Measurements from ENCODE around the gene TERC.

TERC gene

DNA sequence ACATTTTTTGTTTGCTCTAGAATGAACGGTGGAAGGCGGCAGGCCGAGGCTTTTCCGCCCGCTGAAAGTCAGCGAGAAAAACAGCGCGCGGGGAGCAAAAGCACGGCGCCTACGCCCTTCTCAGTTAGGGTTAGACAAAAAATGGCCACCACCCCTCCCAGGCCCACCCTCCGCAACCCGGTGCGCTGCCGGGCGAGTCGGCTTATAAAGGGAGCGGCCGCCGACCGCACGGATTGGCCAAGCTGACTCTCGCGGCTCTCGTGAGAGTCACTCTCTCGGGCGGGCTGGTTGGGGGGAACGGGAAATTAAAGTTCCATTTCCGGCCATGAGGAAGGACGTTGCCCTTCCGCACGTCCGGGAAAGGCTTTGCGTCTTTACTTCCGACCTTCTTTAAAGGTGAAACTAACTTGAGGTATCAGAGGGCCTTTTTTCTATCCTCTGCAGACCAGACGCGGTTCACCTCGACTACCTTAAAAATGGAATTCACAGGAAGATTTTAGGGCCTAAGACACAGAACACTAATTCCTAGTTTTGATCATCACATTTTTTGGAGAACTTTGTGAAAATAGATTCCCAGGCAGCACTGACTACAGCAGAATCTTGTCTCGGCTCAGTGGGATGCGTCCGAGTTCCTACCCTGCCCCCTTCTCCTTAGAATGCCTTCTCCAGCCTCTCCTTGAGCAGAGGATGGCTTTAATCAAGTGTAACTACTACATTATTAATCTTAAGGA, at the start of gene TERC:
Gene TERC (minus strand): TSS at position 179 of the 731 bp plus-strand sequence.
- peak; percentile 96 for DNase-seq

DNA sequence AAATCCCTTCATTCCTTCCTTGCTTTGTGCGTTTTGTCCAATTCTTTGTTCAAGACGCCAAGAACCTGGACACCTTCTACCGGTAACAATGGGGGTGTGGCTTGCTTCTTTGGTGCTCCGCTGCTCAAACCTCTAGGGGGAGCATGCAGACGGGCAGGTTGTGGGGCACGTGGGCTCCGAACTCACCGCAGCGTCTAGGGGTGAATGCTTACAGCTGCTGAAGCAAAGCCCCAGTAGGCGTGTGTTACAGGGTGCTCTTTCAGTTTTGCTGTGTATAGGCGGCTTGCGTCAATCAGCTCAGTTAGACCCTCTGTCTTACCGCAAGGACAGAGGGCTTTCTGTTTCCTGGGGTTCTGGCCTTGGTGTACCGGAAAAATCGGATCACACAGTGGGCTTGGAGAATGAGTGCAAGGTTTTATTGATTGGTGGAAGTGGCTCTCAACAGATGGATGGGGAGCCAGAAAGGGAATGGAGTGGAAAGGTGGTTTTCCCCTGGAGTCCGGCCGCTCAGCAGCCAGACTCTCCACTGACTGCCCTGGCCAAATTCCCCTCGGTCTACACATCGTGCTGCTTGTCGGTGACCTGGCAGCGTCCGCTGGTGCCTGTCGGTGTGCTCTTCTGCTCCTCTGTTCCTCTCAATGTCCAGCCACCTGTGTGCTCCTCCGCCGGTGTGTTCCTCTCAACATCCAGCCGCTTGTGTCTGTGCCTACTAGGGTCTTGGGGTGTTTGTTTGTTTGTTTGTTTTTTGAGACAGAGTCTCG, 49.1 kb upstream of the TERC start:
- DNase-seq = peak; percentile 90

DNA sequence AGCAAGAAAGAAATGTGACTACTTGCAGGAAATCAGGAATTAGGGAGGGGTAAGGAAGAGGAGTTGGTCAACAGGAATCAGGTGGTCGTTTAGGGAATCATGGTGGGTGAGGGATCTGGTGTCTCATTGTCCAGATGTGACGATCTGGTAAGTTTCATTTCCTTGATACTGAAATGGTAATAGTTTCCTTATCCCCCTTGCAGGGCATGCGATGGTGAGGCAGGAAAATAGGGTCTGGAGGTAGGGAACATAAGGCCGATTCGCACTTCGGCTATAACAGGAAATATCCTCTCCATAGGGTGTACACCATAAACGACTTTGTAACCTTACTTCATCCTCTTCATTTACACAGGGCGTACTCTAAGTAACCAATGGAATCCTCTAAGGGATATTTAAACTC, 48.4 kb upstream of the TERC start:
- DNase-seq = peak; percentile 28

DNA sequence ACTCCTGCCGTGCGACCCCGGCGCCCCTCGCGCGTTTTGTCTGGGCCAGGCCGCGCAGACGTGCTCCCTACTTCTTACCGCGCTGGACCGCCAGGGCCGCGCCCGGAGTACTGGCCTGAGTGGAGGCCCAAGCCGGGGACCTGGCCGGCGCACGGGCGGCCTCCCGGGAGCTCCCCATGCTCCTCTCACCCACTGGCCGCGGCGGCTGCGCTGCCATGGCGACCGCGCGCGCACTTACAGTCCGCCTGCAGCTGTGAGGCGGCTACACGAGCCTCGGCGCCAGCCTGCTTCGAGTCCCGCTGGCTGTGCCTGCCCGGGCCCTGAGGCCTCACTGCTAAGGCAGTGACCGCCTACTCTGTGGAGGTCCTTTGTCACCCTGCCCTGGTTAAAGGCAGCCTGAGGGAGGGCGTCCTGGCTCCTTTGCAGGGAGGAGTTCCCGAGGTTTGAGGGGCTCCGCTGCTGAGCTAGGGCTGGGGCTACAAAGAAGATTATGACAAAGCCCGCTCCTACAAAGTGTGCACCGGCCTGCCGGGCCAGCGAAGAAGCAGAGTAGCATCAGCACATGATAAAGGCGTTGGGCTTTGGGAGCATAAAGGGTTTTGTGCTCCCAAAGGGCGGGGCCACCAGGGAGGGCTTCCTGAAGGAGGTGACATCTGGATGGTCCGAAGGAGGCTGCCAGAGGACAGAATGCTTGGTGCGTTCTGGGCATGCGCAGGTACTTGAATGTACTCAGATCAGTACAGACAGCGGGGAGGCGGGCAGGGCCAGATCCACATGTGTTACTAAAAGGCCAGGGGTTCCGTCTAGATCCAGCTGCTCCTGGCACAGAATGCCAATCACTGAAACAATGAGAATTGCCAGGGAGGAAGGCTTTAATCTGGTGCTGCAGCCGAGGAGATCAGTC, 47.7 kb upstream of the TERC start, which contains the start of the genes LRRC34 and LRRIQ4:
Gene LRRC34 (minus strand): TSS at position 573 of the 904 bp plus-strand sequence. CDS start 356 bp downstream, at position 217.
Gene LRRIQ4 (plus strand): TSS at position 539 of the 904 bp plus-strand sequence. CDS start 9,052 bp downstream, outside the sequence.
- DNase-seq = peak; percentile 94

DNA sequence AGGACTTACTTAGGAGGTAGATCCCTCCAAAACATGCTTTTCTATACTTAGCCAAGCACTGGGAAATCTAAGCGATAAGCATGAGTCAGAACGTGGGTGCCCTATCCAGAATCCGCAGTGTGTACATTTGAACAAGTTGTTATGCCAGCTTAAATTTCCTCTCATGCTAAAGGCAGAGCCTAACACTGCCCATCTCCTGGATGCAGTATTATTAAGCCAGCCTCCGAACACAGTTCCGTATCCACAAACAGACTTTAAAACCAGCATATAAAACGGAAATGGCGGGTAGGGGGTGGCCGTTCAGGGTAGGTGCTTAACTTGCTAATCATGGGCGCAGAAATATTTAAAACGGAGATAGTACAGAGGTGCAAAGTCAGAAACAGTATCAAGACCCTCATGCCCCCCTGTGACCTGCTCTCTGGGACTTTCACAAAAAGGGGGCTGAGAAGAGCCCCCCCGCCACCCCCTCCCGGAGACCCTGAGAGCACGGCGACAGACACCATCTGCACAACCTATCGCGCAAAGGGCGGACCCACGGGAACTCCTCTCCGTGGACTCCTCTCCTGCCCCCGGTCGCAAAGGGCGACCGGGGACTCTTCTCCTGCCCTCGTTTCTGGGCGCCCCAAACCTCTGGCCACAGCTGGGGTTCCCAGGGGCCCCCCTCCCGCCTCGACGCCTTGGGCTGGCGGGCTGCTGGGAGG, 46.9 kb upstream of the TERC start:
- DNase-seq = peak; percentile 77

DNA sequence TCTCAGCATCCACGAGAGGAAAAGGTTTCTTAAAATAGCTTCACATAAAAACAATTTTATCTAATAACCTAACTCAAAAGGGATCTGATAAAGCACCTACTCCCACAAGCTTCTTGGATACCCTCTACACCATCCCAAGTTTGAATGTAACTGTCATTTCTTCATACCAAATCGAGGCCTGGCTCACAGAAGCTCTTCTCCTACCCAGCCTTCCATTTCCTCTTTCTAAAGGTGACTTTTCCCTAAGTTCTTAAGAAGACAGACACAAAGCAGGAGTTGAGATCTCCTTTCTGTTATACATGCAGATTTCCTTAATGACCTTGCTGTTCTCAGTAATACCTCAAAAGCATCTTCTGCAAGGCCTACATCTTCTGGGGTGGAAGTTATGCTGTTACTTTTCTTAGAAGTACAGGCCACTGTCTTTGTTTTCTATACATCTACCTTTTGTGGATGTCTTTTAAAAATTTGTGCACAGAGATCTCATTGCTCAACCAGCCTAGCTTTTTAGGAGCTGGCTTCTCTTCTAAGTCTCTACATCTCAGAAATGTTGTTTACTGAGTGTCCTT, 44.5 kb upstream of the TERC start:
- no peak for DNase-seq

GRCh38 chr3:169804681-169805080, 39.8 kb upstream of the TERC start:
- no peak for DNase-seq

DNA sequence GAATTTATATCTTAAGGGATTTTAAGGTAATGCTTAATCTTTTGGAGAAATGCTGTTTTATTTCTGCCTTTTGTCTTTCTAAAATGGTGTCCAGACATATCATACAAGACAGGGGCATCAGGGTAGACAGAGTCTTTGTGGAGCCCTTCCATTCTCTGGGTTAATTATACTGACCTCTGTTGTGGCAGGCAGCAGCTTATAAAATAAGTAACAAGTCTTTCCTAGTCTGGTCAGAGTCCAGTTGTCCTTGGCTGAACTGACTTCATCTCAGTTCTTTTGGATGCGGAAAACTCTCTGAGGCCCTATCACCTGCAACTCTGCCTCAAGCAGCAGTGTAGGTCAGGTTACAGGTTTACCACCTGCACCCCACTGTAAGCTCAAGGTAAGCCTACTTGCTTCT, 27.5 kb upstream of the TERC start:
- DNase-seq = no peak

- no peak for DNase-seq
Observed at GRCh38 chr3:169790687-169791429, 26.0 kb upstream of the TERC start.

GRCh38 chr3:169790219-169790618, 25.4 kb upstream of the TERC start:
- DNase-seq = no peak

DNA sequence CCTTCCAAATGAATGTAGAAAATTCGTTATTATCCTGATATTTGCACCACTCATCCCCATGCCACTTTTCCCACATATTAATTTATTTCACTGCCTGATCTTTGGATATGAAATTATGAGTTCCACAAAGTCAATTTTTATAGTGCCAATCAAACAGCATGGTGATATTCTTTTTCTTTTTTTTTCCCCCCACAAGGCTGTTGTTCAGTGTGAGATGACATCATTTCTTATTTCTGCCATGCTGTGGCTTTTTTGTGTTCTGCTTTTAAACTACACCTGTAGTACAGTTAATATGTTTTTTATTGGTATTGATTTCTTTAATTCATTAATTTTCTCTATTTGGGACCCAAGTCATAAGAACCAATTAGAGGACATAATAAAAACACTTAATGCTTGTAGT, 22.9 kb upstream of the TERC start:
- no peak for DNase-seq

GRCh38 chr3:169787120-169787519, 22.3 kb upstream of the TERC start:
- no peak for DNase-seq

DNA sequence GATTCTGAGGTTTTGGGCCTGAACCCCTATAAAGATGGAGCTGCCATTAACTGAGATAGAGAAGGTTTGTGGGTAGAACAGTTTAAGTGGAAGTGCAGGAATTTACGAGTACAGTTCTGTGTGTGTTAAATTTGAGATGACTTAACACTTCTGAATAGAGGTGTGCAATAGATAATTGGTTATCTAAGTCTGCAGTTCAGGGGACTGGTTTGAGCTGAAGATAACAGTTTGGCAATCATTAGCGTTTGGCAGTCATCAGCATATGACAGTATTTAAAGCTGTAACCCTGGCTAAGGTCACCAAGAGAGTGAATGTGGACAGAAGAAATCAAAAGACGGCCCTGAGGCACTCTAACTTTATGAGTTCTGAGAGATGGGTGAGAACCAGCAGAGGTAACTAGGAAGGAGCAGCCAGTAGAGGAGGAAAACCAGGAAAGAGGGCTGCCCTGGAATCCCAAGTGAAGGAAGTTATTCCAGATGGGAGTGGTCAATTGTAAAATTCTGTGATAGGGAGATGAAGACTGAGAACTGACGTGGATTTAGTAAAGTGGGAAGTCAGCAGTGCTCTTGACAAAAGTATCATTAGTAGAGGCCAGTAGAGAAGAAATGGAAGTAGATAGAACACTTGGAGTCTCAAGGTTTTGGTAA, 16.5 kb upstream of the TERC start:
- peak; percentile 81 for DNase-seq

DNA sequence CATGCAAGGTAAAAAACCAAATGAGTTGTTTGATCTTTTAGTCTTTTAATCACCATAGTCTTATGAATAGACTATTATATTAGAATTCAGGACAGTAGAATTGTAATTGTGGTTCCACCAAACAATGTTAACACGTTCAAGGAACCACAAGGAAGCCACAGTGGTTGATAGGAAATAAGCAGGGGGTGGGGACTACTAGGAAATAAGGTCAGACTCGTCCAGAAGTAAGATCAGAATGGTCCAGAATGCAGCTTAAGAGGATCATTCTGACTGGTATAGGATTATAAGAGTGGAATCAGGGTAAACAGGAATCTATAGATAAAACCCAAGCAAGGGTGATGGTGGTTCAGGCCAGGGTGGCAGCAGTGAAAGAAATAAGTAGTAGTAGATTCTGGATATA, 15.9 kb upstream of the TERC start:
- DNase-seq = peak; percentile 49

DNA sequence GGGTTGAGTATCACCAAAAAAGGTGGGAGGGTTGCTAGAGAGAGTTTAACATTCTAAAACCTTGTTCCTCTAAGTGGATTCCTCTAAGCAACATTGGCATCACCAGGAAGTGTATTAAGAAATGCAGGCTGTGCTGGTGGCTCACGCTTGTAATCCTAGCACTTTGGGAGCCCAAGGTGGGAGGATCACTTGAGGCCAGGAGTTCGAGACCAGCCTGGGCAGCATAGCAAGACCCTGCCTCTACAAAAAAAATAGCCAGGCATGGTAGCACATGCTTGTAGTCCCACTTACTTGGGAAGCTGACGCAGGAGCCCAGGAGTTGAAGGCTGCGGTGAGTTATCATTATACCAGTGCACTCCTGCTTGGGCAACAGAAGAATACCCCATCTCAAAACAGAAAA, 13.0 kb upstream of the TERC start:
- no peak for DNase-seq

DNA sequence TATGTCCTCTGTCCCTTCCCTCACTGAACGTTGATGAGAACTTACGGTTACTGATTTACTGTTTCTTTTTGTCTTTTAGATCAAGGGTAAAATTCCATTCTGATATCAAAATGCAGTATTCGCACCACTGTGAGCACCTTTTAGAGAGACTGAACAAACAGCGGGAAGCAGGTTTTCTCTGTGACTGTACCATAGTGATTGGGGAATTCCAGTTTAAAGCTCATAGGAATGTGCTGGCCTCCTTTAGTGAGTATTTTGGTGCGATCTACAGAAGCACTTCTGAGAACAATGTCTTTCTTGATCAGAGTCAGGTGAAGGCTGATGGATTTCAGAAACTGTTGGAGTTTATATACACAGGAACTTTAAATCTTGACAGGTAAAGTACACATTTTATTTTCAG, 9.3 kb upstream of the TERC start:
- no peak for DNase-seq

DNA sequence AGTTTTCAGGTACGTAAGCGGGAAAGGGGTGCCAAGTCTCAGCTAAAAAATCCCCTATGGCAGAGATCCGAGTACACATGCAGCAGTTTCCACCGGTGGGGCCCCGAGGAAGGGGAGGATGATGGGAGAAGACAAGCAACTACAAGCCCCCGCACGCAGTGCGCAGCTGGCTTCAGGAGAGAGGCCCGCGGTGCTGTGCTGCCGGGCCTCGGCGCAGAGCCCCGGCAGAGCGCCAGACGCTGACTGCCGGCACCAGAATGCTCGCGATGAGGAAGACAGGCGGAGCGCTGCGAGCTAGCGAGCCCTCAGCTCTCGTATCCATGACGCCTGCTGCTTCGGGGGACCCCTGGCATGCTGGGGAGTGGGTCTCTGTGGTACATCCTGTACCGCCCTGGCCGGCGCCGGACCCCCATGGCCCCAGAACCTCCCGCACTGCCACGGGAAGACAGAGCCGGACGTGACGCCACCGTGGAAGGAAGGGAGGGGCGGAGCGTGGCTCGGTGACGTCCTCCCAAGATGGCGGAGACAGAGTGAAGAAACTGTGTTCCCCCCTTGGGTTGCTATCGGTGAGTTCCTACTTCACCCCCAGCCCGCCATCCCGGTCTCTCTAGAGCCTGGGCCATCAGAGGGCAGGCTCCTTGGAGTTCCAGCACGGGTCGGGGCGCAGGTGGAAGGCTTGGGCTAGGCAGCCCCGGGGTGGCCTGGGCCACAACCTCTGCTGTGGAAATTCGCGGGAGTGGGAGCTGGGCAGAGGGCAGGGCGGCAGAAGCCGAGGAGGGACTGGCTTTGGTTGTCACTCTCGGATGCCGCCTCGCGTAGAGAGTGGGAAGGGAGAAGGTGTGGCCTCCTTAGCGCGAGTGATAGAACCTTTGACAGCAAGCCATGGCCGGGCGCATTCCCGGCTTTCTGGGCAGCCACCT, 8.3 kb upstream of the TERC start, which contains the start of gene MYNN:
Gene MYNN (plus strand): TSS at position 500 of the 920 bp plus-strand sequence. CDS start 900 bp downstream, outside the sequence.
- peak; percentile 96 for DNase-seq

DNA sequence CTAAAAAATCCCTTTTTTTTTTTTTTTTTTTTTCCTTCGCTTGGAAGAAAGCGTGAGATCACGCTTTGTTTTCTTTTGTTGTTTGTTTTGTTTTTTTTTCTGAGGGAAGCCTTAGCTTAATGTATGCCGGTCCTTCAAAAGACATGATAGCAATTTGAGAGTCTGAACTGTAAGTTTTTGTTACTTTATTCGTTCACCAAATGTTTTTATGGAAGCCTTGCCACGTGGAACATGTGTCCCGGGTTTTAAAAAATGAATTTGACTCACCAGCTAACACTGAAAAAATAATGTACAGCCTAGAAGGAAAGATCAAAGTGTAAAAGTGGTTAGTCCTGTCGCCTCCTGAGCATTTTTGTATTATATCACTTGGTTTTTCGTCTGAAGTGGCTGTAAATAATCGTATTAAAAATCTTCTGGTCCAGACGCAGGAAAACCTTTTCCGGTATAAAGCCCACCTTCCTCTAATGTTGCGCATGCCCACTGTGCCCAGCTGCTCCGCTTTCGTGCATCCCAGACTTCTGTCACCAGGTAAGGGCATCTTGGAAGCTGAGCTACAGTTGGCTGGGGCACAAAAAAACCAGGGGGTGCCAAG, 7.5 kb upstream of the TERC start:
- peak; percentile 89 for DNase-seq

Data from hematopoietic multipotent progenitor cell treated with erythropoietin and hydrocortisone succinate and interleukin-3 and kit ligand, for 4 days (in vitro differentiated cells).